Loucy (cell line): Measurements from ENCODE around the gene GABRG3.

Experiments
- EZH2phosphoT487 ChIP-seq: fragments of 200-600 bp; IDR thresholded peaks from 2 replicates; pipeline ENCODE4 v1.6.1; 2018; ENCODE audit warnings: antibody characterized with exemption, mild to moderate bottlenecking, moderate library complexity, borderline replicate concordance
- TF ChIP-seq, protein P1 (sequence below): fragments of 200-600 bp; sonication (generic); conservative IDR thresholded peaks from 2 replicates; pipeline ENCODE4 v1.5.1; 2014; ENCODE audit warnings: mild to moderate bottlenecking, antibody characterized with exemption, low read length

GRCh38 chr15:27111323-27111722 lies 140.3 kb downstream of the GABRG3 start:
- TF ChIP-seq, protein P1, sequence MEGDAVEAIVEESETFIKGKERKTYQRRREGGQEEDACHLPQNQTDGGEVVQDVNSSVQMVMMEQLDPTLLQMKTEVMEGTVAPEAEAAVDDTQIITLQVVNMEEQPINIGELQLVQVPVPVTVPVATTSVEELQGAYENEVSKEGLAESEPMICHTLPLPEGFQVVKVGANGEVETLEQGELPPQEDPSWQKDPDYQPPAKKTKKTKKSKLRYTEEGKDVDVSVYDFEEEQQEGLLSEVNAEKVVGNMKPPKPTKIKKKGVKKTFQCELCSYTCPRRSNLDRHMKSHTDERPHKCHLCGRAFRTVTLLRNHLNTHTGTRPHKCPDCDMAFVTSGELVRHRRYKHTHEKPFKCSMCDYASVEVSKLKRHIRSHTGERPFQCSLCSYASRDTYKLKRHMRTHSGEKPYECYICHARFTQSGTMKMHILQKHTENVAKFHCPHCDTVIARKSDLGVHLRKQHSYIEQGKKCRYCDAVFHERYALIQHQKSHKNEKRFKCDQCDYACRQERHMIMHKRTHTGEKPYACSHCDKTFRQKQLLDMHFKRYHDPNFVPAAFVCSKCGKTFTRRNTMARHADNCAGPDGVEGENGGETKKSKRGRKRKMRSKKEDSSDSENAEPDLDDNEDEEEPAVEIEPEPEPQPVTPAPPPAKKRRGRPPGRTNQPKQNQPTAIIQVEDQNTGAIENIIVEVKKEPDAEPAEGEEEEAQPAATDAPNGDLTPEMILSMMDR = no peak
- no peak for TF ChIP-seq EZH2phosphoT487
